CD4-positive, CD25-positive, alpha-beta regulatory T cell (primary cell): ENCODE measurements around the gene CERK. TPM values are rescaled to one million over a fixed set of nuclear protein-coding genes. Genes with fewer than 3 reads are reported as not detected.
A peak's percentile ranks its signal among the peaks of the same experiment; 100 is the strongest.
"Not testable (repeated sequence)": the region's sequence is repeated elsewhere in the genome, so short reads cannot be mapped to it uniquely, and the experiment has no call there.

Experiments used
- ATAC-seq, 2 donors: fragments of 150-1000 bp; cut with Tn5 transposase; one replicate each; pipeline ENCODE4 v1.10.0; 2021; ENCODE audit warnings: low read depth in 2 of 2, moderate number of reproducible peaks in 2 of 2, moderate library complexity in 1 of 2
- DNase-seq, 3 donors: peaks; one replicate each; pipeline versions ENCODE4 v3.0.0 to v3.0.0-alpha.2; 2012 to 2022; ENCODE audit warnings: mixed read lengths in 1 of 3
- H3K27ac ChIP-seq: one replicate; pipeline ENCODE4 v1.7.0; 2013; ENCODE audit warnings: mild to moderate bottlenecking, low read length; ENCODE audit not compliant: insufficient read depth, poor library complexity, severe bottlenecking
- H3K27me3 ChIP-seq: one replicate; pipeline ENCODE4 v1.7.0; 2013; ENCODE audit warnings: low read length; ENCODE audit not compliant: control insufficient read depth, insufficient read depth
- H3K36me3 ChIP-seq: one replicate; pipeline ENCODE4 v1.7.0; 2013; ENCODE audit warnings: mild to moderate bottlenecking, low read length, moderate library complexity; ENCODE audit not compliant: control insufficient read depth, insufficient read depth
- H3K4me1 ChIP-seq: 2 replicates; pipeline ENCODE4 v1.7.0; 2013; ENCODE audit warnings: mild to moderate bottlenecking, low read length; ENCODE audit not compliant: insufficient read depth, control insufficient read depth, poor library complexity, severe bottlenecking
- H3K4me3 ChIP-seq: one replicate; pipeline ENCODE4 v1.7.0; 2013; ENCODE audit warnings: low read depth, mild to moderate bottlenecking, low read length, moderate library complexity
- H3K9me3 ChIP-seq, 2 experiments: 1 replicate in 1 of 2; 2 replicates in 1 of 2; pipeline ENCODE4 v1.7.0; 2013; ENCODE audit warnings: low read length in 2 of 2, mild to moderate bottlenecking in 1 of 2, moderate library complexity in 1 of 2; ENCODE audit not compliant: control insufficient read depth in 2 of 2
- H3K27ac Mint-ChIP-seq, 3 donors: one replicate each; pipeline ENCODE4 v1.8.0; 2020 to 2022; ENCODE audit warnings: mild to moderate bottlenecking in 3 of 3, mixed read lengths in 3 of 3, moderate library complexity in 2 of 3
- H3K27me3 Mint-ChIP-seq: one replicate; pipeline ENCODE4 v1.8.0; 2022; ENCODE audit warnings: mild to moderate bottlenecking, mixed read lengths
- H3K36me3 Mint-ChIP-seq: one replicate; pipeline ENCODE4 v1.8.0; 2020; ENCODE audit warnings: mixed read lengths
- H3K4me1 Mint-ChIP-seq, 4 donors: one replicate each; pipeline ENCODE4 v1.8.0; 2020 to 2022; ENCODE audit warnings: mixed read lengths in 4 of 4, mild to moderate bottlenecking in 1 of 4
- H3K4me3 Mint-ChIP-seq, 4 donors: one replicate each; pipeline ENCODE4 v1.8.0; 2020 to 2022; ENCODE audit warnings: mild to moderate bottlenecking in 4 of 4, mixed read lengths in 4 of 4, moderate library complexity in 3 of 4
- H3K9me3 Mint-ChIP-seq, 7 donors: one replicate each; pipeline ENCODE4 v1.8.0; 2020 to 2022; ENCODE audit warnings: mixed read lengths in 7 of 7, mild to moderate bottlenecking in 3 of 7, moderate library complexity in 2 of 7
- polyA plus RNA-seq, 4 donors: library from polyadenylated mRNA; unstranded; fragments of 300-500 nt; fragmentation: Illumina TruSeq; gene quantifications; one replicate each; pipeline ENCODE4 v1.2.3, GENCODE V29; 2021
- total RNA-seq: library from RNA; stranded (reverse); gene quantifications from one replicate; pipeline ENCODE4 v1.2.3, GENCODE V29; 2022

The CERK gene, protein sequence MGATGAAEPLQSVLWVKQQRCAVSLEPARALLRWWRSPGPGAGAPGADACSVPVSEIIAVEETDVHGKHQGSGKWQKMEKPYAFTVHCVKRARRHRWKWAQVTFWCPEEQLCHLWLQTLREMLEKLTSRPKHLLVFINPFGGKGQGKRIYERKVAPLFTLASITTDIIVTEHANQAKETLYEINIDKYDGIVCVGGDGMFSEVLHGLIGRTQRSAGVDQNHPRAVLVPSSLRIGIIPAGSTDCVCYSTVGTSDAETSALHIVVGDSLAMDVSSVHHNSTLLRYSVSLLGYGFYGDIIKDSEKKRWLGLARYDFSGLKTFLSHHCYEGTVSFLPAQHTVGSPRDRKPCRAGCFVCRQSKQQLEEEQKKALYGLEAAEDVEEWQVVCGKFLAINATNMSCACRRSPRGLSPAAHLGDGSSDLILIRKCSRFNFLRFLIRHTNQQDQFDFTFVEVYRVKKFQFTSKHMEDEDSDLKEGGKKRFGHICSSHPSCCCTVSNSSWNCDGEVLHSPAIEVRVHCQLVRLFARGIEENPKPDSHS
- total RNA-seq (105 TPM), polyA plus RNA-seq (10 to 100 TPM; 75.5 to 94.3 (median 81.5) TPM)

DNA sequence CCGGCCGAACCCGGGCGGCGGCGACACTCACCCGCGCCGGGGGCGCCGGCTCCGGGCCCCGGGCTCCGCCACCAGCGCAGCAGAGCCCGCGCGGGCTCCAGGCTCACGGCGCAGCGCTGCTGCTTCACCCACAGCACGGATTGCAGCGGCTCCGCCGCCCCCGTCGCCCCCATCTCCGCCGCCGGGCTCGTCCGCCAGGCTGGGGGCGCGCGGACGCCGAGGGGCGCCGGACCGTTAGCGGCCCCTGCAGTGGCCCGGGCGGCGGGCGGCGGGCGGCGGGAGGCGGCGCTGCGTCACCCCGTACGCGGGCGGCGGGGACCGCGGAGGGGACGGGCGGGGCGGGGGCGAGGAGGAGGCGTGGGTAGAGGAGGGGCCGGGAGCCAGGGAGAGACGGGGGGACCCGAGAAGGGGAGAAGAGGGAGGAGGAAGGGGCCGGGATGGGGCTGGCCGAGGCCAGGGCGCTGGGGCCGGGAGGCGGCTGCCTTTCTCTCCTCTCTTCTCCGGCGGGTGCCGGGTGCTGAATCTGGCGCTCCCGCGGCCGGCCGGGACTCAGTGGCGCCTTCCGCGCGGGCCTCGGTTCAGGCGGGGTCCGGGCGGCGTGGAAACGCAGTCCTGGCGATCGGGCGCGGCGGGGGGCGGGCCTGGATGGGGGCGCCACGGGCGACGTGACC is at the start of gene CERK:
Gene CERK, minus strand, starts transcription at position 277 of the 671 bp plus-strand sequence. Its CDS starts 104 bp downstream, at position 173.
- Mint-ChIP-seq H3K4me1 (peaks cover 8 to 45% (median 29%) of the 10 kb centered on the region in 4 donors), H3K27me3 (peaks cover 8% of the 10 kb centered on the region), H3K36me3 (peaks cover 6% of the 10 kb centered on the region), H3K9me3 (peaks cover 0 to 4% (median 0%) of the 10 kb centered on the region in 7 donors), H3K27ac (peak within 1 kb of the TSS; percentile 96 to 100 (median 98)), H3K4me3 (peak within 1 kb of the TSS; percentile 97 to 100 (median 100))
- Histone ChIP-seq H3K9me3 (no peaks in the 10 kb centered on the region), H3K4me3 (peak within 1 kb of the TSS; percentile 87), H3K36me3 (no peaks in the 10 kb centered on the region), H3K27me3 (no peaks in the 10 kb centered on the region), H3K27ac (peak within 1 kb of the TSS; percentile 84), H3K4me1 (peaks cover 48% of the 10 kb centered on the region)
- ATAC-seq (peak; percentile 47 to 66), DNase-seq (peak; percentile 63 to 73 (median 70))

DNA sequence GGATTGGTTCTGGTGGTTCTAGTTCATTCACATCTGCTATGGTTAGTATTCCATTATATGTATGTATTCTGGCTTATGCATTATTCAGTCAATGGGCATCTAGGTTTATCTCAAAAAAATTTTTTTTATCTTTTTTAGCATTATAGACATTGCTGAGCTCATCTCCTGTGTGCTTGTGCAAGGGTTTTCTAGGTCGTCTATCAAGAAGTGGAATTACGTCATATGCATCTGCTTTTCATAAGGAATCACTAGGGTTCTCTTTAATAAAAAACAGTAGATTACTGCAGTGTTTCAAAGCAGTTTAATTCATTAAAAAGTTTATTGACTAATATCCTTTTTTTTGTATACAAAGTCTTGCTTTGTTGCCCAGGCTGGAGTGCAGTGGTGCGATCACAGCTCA is 45.7 kb upstream of the CERK start:
- H3K27ac Mint-ChIP-seq = no peak overlapping the region
- Histone ChIP-seq H3K27me3 (no peaks in the 10 kb centered on the region), H3K36me3 (peaks cover 3% of the 10 kb centered on the region), H3K4me3 (no peak overlapping the region), H3K9me3 (no peaks in the 10 kb centered on the region), H3K27ac (no peak overlapping the region), H3K4me1 (peaks cover 6% of the 10 kb centered on the region)
- DNase-seq = no peak
- no peak overlapping the region for H3K4me3 Mint-ChIP-seq
- ATAC-seq = no peak
- H3K27me3 Mint-ChIP-seq = no peaks in the 10 kb centered on the region
- peaks cover 22 to 76% (median 39%) of the 10 kb centered on the region in 4 donors for H3K4me1 Mint-ChIP-seq
- H3K36me3 Mint-ChIP-seq = peaks cover 17% of the 10 kb centered on the region
- H3K9me3 Mint-ChIP-seq = peaks cover 0 to 1% (median 0%) of the 10 kb centered on the region in 7 donors

DNA sequence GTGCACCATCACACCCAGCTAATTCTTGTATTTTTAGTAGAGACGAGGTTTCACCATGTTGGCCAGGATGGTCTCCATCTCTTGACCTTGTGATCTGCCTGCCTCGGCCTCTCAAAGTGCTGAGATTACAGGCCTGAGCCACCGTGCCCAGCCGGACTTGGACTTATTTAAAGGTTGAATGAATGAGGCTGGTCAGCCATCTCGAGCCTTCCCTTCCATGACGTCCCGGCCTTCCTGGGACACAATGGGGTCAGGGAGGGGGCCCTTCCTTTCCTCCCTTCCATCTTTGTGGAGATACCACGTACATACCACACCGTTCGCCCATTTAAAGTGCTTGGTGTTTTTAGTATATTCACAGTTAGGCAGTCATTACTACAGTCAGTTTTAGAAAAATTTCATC is 44.1 kb upstream of the CERK start:
- peaks cover 12% of the 10 kb centered on the region for H3K36me3 Mint-ChIP-seq
- peaks cover 21 to 72% (median 36%) of the 10 kb centered on the region in 4 donors for H3K4me1 Mint-ChIP-seq
- H3K27ac Mint-ChIP-seq = peak overlapping the region in 2 of 3 donors; percentile 78 to 86
- H3K27ac ChIP-seq, ATAC-seq, H3K27me3 ChIP-seq, H3K4me3 ChIP-seq, H3K36me3 ChIP-seq, H3K4me1 ChIP-seq, H3K27me3 Mint-ChIP-seq, H3K9me3 ChIP-seq, DNase-seq, H3K9me3 Mint-ChIP-seq, H3K4me3 Mint-ChIP-seq: not testable (repeated sequence)

DNA sequence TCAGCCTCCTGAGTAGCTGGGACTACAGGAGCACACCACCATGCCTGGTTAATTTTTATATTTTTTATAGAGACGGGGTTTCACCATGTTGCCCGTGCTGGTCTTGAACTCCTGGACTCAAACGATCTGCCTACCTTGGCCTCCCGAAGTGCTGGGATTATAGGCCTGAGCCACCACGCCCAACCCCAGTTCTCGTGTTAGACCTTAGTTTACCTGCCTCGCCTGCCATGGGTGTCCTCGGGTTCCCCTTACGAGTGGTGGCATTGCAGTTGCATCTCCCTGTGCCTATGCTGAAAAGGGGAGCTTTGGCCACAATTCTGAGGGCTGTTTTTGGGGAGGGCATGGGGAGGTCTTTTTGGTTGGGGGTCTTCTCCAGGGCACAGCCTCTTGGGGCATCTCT is 43.2 kb upstream of the CERK start:
- Mint-ChIP-seq H3K4me1 (peaks cover 19 to 78% (median 41%) of the 10 kb centered on the region in 4 donors), H3K9me3 (no peaks in the 10 kb centered on the region), H3K36me3 (peaks cover 12% of the 10 kb centered on the region), H3K4me3 (no peak overlapping the region), H3K27ac (no peak overlapping the region), H3K27me3 (no peaks in the 10 kb centered on the region)
- Histone ChIP-seq H3K36me3 (peaks cover 3% of the 10 kb centered on the region), H3K4me1 (peaks cover 18% of the 10 kb centered on the region), H3K27me3 (no peaks in the 10 kb centered on the region), H3K9me3 (no peaks in the 10 kb centered on the region), H3K27ac (no peak overlapping the region), H3K4me3 (no peak overlapping the region)
- no peak for DNase-seq
- no peak for ATAC-seq

DNA sequence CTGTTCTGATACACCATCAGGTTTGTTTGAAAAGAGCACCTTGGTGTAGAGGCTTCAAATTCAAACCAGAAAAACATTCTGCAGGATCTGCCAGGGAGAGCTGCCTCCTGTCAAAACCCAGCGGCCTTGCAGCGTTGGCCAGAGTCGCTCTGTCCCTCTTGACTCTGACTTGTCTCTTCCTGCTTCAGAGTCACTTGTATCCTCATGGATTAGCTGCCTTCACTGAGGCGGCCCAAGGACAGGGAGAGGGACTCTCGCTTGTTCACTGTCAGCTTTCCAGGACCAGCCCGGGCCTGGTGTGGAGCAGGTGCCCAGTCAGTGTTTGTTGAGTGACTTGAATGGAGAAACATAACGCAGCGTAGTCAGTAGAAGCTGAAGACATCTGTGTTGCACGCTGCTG is 42.4 kb upstream of the CERK start:
- DNase-seq (no peak), ATAC-seq (no peak)
- H3K4me3 Mint-ChIP-seq = no peak overlapping the region
- peaks cover 3% of the 10 kb centered on the region for H3K36me3 ChIP-seq
- H3K27ac Mint-ChIP-seq = peak overlapping the region in 2 of 3 donors; percentile 29 to 79
- no peaks in the 10 kb centered on the region for H3K27me3 ChIP-seq
- H3K4me1 Mint-ChIP-seq = peaks cover 20 to 81% (median 49%) of the 10 kb centered on the region in 4 donors
- peaks cover 26% of the 10 kb centered on the region for H3K4me1 ChIP-seq
- peaks cover 12% of the 10 kb centered on the region for H3K36me3 Mint-ChIP-seq
- H3K27ac ChIP-seq = no peak overlapping the region
- H3K4me3 ChIP-seq = no peak overlapping the region
- H3K9me3 Mint-ChIP-seq = no peaks in the 10 kb centered on the region
- H3K27me3 Mint-ChIP-seq = no peaks in the 10 kb centered on the region
- no peaks in the 10 kb centered on the region for H3K9me3 ChIP-seq

DNA sequence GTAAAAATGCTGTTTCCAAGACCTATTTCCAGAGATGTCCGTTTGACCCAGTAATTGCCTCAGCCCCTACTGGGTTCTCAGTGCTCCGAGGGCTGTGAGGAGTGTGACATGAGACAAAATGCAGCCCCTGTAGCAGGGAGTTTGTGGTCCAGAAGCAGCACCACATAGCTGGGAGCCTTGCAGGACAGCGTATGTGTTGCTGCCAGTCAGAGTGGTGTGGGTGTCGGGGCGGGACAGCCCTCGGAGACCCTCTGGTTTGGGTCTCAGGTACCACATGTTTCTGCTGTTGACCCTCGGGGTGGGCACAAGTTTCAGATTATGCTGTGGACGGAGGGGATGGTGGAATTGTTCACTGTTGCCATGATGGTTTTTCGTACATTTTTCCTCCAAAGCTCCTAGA is 41.6 kb upstream of the CERK start:
- H3K36me3 ChIP-seq = peaks cover 3% of the 10 kb centered on the region
- DNase-seq = no peak
- Mint-ChIP-seq H3K36me3 (peaks cover 12% of the 10 kb centered on the region), H3K27me3 (no peaks in the 10 kb centered on the region), H3K4me3 (no peak overlapping the region), H3K9me3 (no peaks in the 10 kb centered on the region), H3K4me1 (peaks cover 27 to 81% (median 56%) of the 10 kb centered on the region in 4 donors), H3K27ac (peak overlapping the region in 2 of 3 donors; percentile 79 to 96)
- H3K4me1 ChIP-seq = peaks cover 34% of the 10 kb centered on the region
- H3K27me3 ChIP-seq = no peaks in the 10 kb centered on the region
- no peak overlapping the region for H3K27ac ChIP-seq
- no peak for ATAC-seq
- no peaks in the 10 kb centered on the region for H3K9me3 ChIP-seq
- H3K4me3 ChIP-seq = no peak overlapping the region

DNA sequence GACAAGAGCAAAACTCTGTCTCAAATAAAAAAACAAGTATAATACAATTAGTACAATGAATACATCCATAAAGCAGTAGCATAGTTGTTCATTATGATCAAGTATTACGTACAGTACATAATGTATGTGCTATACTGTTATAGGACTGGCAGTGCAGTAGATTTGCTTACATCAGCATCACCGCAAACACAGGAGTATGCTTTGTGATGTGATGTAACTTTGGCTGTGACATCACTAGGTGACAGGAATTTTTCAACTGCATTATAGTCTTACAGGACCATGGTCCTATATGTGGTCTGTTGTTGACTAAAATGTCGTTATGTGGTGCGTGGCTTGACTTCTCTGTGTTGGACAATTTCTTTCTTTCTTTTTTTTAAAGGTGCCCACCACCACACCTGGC is 41.0 kb upstream of the CERK start:
- peak overlapping the region in 1 of 4 donors; percentile 43 for H3K4me3 Mint-ChIP-seq
- peaks cover 3% of the 10 kb centered on the region for H3K36me3 ChIP-seq
- peaks cover 12% of the 10 kb centered on the region for H3K36me3 Mint-ChIP-seq
- no peaks in the 10 kb centered on the region for H3K9me3 ChIP-seq
- no peak for ATAC-seq
- H3K4me3 ChIP-seq = no peak overlapping the region
- peaks cover 40% of the 10 kb centered on the region for H3K4me1 ChIP-seq
- H3K4me1 Mint-ChIP-seq = peaks cover 24 to 84% (median 57%) of the 10 kb centered on the region in 4 donors
- H3K27ac Mint-ChIP-seq = peak overlapping the region in 2 of 3 donors; percentile 79 to 96
- no peak overlapping the region for H3K27ac ChIP-seq
- no peak for DNase-seq
- no peaks in the 10 kb centered on the region for H3K27me3 Mint-ChIP-seq
- H3K27me3 ChIP-seq = no peaks in the 10 kb centered on the region
- no peaks in the 10 kb centered on the region for H3K9me3 Mint-ChIP-seq
